Activated CD4-positive, alpha-beta T cell treated with anti-CD3 and anti-CD28 coated beads, Interleukin-2, amount 50 U/mL, for 16 hours (primary cell): ENCODE measurements around the gene PPP5C.
"Not testable (repeated sequence)": the region's sequence is repeated elsewhere in the genome, so short reads cannot be mapped to it uniquely, and the experiment has no call there.

ENCODE experiments used
- DNase-seq: peaks from one replicate; pipeline ENCODE4 v3.0.0-alpha.2; 2020

Gene PPP5C

GRCh38 chr19:46346821-46347571 lies at the start of gene PPP5C:
PPP5C (plus strand) TSS chr19:46347087; CDS start chr19:46347097, 10 bp downstream.
- peak; percentile 94 for DNase-seq

- DNase-seq, result no peak
These were observed 49.0 kb upstream of the PPP5C start for GRCh38 chr19:46297700-46298478.

- no peak for DNase-seq
These were observed 48.3 kb upstream of the PPP5C start for GRCh38 chr19:46298479-46299003.

- no peak for DNase-seq
These were observed 47.8 kb upstream of the PPP5C start for GRCh38 chr19:46299004-46299509.

- no peak for DNase-seq
These were observed 47.2 kb upstream of the PPP5C start for GRCh38 chr19:46299695-46300094.

GRCh38 chr19:46303322-46303690 lies 43.6 kb upstream of the PPP5C start:
- DNase-seq, result no peak

GRCh38 chr19:46303691-46304397 lies 43.0 kb upstream of the PPP5C start:
- DNase-seq, result no peak

GRCh38 chr19:46306501-46306900 lies 40.4 kb upstream of the PPP5C start:
- DNase-seq, result no peak

GRCh38 chr19:46308510-46308909 lies 38.4 kb upstream of the PPP5C start:
- DNase-seq, result no peak

GRCh38 chr19:46309056-46309455 lies 37.8 kb upstream of the PPP5C start:
- DNase-seq, result no peak

- no peak for DNase-seq
These were observed 35.4 kb upstream of the PPP5C start for GRCh38 chr19:46311444-46311843.

GRCh38 chr19:46313540-46314469 lies 33.1 kb upstream of the PPP5C start:
- not testable (repeated sequence) for DNase-seq

GRCh38 chr19:46317339-46317738 lies 29.5 kb upstream of the PPP5C start:
- DNase-seq, result no peak

GRCh38 chr19:46319613-46320012 lies 27.3 kb upstream of the PPP5C start:
- no peak for DNase-seq

- no peak for DNase-seq
These were observed 26.3 kb upstream of the PPP5C start for GRCh38 chr19:46320559-46320958.

- DNase-seq, result no peak
These were observed 25.2 kb upstream of the PPP5C start for GRCh38 chr19:46321653-46322052.

GRCh38 chr19:46323227-46323626 lies 23.7 kb upstream of the PPP5C start:
- DNase-seq, result not testable (repeated sequence)

GRCh38 chr19:46324277-46324676 lies 22.6 kb upstream of the PPP5C start:
- DNase-seq, result no peak

- no peak for DNase-seq
These were observed 20.3 kb upstream of the PPP5C start for GRCh38 chr19:46326608-46327007.

- no peak for DNase-seq
These were observed 18.8 kb upstream of the PPP5C start for GRCh38 chr19:46328079-46328478.

- no peak for DNase-seq
These were observed 16.5 kb upstream of the PPP5C start for GRCh38 chr19:46330319-46330918.

GRCh38 chr19:46337487-46337886 lies 9.4 kb upstream of the PPP5C start:
- no peak for DNase-seq
